A204.1 (cell line): ENCODE data around the gene PSMD9.
"Not testable (repeated sequence)": the region's sequence is repeated elsewhere in the genome, so short reads cannot be mapped to it uniquely, and the experiment has no call there.

Experiments
- FAIRE-seq: peaks from 2 replicates; lab custom pipeline; 2012; peaks lifted over from hg19 to GRCh38; lab: Jason Lieb, UNC

Gene PSMD9

GRCh38 chr12:121925358-121925695 lies 36.7 kb downstream of the PSMD9 start:
- FAIRE-seq: no peak

GRCh38 chr12:121926874-121927706 lies 38.5 kb downstream of the PSMD9 start:
- FAIRE-seq: no peak

- no peak for FAIRE-seq
These were observed 39.2 kb downstream of the PSMD9 start for GRCh38 chr12:121927813-121928212.

- FAIRE-seq: not testable (repeated sequence)
These were observed 41.0 kb downstream of the PSMD9 start for GRCh38 chr12:121929545-121929944.

- FAIRE-seq: no peak
These were observed 42.3 kb downstream of the PSMD9 start for GRCh38 chr12:121930862-121931261.

GRCh38 chr12:121932176-121932536 lies 43.6 kb downstream of the PSMD9 start:
- FAIRE-seq: no peak

- no peak for FAIRE-seq
These were observed 44.4 kb downstream of the PSMD9 start for GRCh38 chr12:121932914-121933521.

GRCh38 chr12:121933522-121934308 lies 45.1 kb downstream of the PSMD9 start:
- no peak for FAIRE-seq

- FAIRE-seq: no peak
These were observed 45.7 kb downstream of the PSMD9 start for GRCh38 chr12:121934309-121934664.

GRCh38 chr12:121937654-121938053 lies 49.1 kb downstream of the PSMD9 start:
- no peak for FAIRE-seq

- FAIRE-seq: no peak
These were observed 50.6 kb downstream of the PSMD9 start for GRCh38 chr12:121939186-121939585.

- no peak for FAIRE-seq
These were observed 51.6 kb downstream of the PSMD9 start for GRCh38 chr12:121939992-121940766.

- no peak for FAIRE-seq
These were observed 53.6 kb downstream of the PSMD9 start for GRCh38 chr12:121942145-121942718.

GRCh38 chr12:121943926-121944325 lies 55.3 kb downstream of the PSMD9 start:
- no peak for FAIRE-seq

- no peak for FAIRE-seq
These were observed 57.9 kb downstream of the PSMD9 start for GRCh38 chr12:121946313-121947025.

GRCh38 chr12:121947981-121948380 lies 59.4 kb downstream of the PSMD9 start:
- no peak for FAIRE-seq

GRCh38 chr12:121949648-121950397 lies 61.2 kb downstream of the PSMD9 start:
- FAIRE-seq: no peak

GRCh38 chr12:121953117-121953692 lies 64.6 kb downstream of the PSMD9 start:
- no peak for FAIRE-seq

GRCh38 chr12:121953695-121954094 lies 65.1 kb downstream of the PSMD9 start:
- FAIRE-seq: no peak
